Measurements from ENCODE around the gene REPIN1. TPM values are rescaled to one million over a fixed set of nuclear protein-coding genes. Genes with fewer than 3 reads are reported as not detected.
A peak's percentile ranks its signal among the peaks of the same experiment; 100 is the strongest.
"Not testable (repeated sequence)": the region's sequence is repeated elsewhere in the genome, so short reads cannot be mapped to it uniquely, and the experiment has no call there.

REPIN1 gene
- total RNA-seq, 4 donors from 2014 or later = 9.7 to 80.8 (median 37.9) TPM

DNA sequence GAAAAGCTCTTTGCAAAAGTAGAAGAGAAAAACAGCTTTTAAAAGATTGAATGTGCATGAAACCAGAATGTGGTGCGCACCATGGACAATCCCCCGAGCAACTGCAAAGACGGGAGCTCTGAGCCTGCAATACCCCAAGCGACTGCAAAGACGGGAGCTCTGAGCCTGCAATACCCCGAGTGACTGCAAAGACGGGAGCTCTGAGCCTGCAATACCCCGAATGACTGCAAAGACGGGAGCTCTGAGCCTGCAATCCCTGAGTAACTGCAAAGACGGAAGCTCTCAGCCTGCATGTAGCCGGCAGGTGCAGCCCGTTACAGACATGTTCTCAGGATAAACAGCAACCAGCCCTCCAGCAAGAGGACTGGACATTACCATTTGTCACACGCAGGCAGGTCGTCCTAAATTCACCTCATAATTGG, 16.7 kb downstream of the REPIN1 start:
- H3K36me3 ChIP-seq = no peaks in the 10 kb centered on the region
- H3K27ac ChIP-seq = no peak overlapping the region
- TF ChIP-seq POLR2A (IDR thresholded peaks at IDR 0.05) = no peak
- TF ChIP-seq, protein P1, sequence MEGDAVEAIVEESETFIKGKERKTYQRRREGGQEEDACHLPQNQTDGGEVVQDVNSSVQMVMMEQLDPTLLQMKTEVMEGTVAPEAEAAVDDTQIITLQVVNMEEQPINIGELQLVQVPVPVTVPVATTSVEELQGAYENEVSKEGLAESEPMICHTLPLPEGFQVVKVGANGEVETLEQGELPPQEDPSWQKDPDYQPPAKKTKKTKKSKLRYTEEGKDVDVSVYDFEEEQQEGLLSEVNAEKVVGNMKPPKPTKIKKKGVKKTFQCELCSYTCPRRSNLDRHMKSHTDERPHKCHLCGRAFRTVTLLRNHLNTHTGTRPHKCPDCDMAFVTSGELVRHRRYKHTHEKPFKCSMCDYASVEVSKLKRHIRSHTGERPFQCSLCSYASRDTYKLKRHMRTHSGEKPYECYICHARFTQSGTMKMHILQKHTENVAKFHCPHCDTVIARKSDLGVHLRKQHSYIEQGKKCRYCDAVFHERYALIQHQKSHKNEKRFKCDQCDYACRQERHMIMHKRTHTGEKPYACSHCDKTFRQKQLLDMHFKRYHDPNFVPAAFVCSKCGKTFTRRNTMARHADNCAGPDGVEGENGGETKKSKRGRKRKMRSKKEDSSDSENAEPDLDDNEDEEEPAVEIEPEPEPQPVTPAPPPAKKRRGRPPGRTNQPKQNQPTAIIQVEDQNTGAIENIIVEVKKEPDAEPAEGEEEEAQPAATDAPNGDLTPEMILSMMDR (IDR thresholded peaks at IDR 0.05) = no peak
- no peak overlapping the region for H3K4me3 ChIP-seq
- no peak for DNase-seq
- no peaks in the 10 kb centered on the region for H3K9me3 ChIP-seq
- intact Hi-C loops (cut with DNase I; ENCODE audit: low total_unique reads) = no loop called here
- H3K4me1 ChIP-seq = no peaks in the 10 kb centered on the region
- H3K27me3 ChIP-seq = no peaks in the 10 kb centered on the region

DNA sequence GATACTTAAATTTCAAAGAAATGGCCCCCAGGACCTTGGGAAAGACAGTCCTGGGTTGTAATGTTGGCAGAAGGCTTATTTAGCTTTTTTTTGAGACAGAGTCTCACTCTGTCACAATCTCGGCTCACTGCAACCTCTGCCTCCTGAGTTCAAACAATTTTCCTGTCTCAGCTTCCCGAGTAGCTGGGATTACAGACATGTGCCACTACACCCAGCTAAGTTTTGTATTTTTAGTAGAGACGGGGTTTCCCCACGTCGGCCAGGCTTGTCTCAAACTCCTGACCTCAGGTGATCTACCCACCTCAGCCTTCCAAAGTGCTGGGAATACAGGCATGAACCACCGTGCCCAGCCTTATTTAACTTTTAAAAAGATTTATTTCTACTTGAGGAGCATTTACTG, 17.3 kb downstream of the REPIN1 start:
- not testable (repeated sequence) for H3K4me1 ChIP-seq, DNase-seq, H3K27ac ChIP-seq

DNA sequence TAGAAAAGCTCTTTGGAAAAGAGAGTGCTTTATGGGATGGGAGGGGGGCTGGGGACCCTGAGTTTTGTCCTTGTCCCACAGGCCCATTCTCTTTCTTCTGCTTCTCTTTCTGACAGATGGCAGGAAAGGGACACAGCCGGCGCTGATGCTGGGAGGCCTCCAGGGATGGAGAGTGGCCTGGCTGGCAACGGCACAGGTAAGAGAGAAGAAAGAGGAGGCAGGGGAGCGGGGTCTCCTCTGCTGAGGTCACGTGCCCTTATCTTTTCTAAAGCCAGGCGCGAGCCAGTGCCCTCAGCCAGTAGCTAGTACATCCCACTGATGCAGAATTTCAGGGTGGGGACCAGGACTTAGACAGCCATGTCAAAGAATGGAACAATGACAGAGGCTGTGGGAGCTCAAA, 19.7 kb downstream of the REPIN1 start:
- no peaks in the 10 kb centered on the region for H3K4me1 ChIP-seq
- no peak overlapping the region for H3K4me3 ChIP-seq
- no peaks in the 10 kb centered on the region for H3K9me3 ChIP-seq
- TF ChIP-seq, protein P1 (IDR thresholded peaks at IDR 0.05) = no peak
- TF ChIP-seq POLR2A (IDR thresholded peaks at IDR 0.05) = no peak
- intact Hi-C loops (cut with DNase I; ENCODE audit: low total_unique reads) = no loop called here
- H3K36me3 ChIP-seq = no peaks in the 10 kb centered on the region
- H3K27ac ChIP-seq = no peak overlapping the region
- H3K27me3 ChIP-seq = no peaks in the 10 kb centered on the region
- no peak for DNase-seq

More for the DNA sequence above, 17.3 kb downstream of the REPIN1 start:
- intact Hi-C loops (cut with DNase I; ENCODE audit: low total_unique reads); H3K27me3 ChIP-seq; H3K9me3 ChIP-seq; H3K36me3 ChIP-seq; H3K4me3 ChIP-seq: not testable (repeated sequence)

DNA sequence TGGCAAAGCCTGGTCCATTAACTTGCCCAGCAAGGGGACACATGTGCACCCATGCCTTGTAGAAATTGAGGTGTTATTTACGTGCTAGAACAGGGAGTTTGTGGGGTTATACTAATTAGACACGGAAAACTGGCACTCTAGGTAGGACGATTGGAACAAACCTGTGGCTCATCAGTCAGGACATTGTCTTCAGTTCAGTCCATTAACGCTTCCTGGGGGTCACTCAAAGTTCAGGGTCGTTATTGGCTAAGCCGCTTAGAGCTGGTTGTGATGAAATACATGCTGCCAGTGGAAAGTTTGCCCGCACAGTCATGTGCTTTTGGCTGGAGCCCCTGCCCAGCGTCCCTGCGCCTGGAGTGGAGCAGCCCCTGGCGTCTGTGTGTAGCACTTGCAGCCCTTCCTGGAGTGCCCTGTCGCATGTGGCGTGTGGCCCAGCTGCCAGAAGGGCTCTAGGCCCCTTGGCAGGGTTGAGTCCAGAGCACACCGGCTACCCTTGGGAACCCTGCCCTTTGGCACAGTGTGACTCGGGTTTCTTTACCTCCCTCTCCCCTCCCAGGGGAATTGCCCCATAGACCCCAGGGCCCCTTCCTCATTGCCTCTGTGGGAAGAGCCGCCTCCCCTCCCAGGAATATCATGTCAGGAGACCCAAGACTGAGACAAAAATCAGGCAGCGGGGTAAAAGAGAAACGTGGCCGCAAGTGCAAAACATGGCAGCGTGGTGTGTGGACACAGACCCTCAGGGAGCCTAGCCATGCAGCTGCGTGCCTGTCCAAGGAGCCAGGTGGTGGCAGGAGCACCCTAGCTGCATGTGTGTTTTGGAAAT, 20.3 kb downstream of the REPIN1 start:
- Histone ChIP-seq H3K36me3 (no peaks in the 10 kb centered on the region), H3K9me3 (no peaks in the 10 kb centered on the region), H3K4me1 (no peaks in the 10 kb centered on the region), H3K27ac (no peak overlapping the region), H3K27me3 (no peaks in the 10 kb centered on the region), H3K4me3 (no peak overlapping the region)
- intact Hi-C loops (cut with DNase I; ENCODE audit: low total_unique reads) = no loop called here
- peak; percentile 37 to 46 for DNase-seq
- TF ChIP-seq POLR2A (IDR thresholded peaks at IDR 0.05) = no peak
- TF ChIP-seq, protein P1 (IDR thresholded peaks at IDR 0.05) = peak; percentile 32 to 58 (median 38)

DNA sequence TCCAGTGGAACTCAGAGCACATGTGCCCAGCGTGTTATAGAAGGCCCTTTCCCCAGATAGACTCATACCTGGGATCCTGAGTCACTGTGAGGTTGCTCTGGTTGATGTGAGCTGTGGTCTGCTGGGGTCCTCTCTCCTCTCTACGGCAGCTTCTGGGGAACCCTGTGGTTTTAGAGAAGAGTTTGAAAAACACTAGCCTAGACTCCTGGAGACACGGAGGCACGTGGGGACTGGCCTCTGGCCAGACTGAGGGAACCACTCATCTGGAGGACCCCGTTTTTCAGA, 20.9 kb downstream of the REPIN1 start:
- no peak overlapping the region for H3K4me3 ChIP-seq
- intact Hi-C loops (cut with DNase I; ENCODE audit: low total_unique reads) = no loop called here
- TF ChIP-seq, protein P1 (IDR thresholded peaks at IDR 0.05) = no peak
- TF ChIP-seq POLR2A (IDR thresholded peaks at IDR 0.05) = no peak
- H3K27me3 ChIP-seq = no peaks in the 10 kb centered on the region
- DNase-seq = no peak
- no peaks in the 10 kb centered on the region for H3K9me3 ChIP-seq
- H3K4me1 ChIP-seq = no peaks in the 10 kb centered on the region
- H3K36me3 ChIP-seq = no peaks in the 10 kb centered on the region
- H3K27ac ChIP-seq = no peak overlapping the region
